ENCODE measurements around the gene CDH2. TPM values are rescaled to one million over a fixed set of nuclear protein-coding genes. Genes with fewer than 3 reads are reported as not detected.
"Not testable (repeated sequence)": the region's sequence is repeated elsewhere in the genome, so short reads cannot be mapped to it uniquely, and the experiment has no call there.

Gene CDH2
- total RNA-seq, 1 donor from 2014 or later = 0.07 TPM

- no peaks in the 10 kb centered on the region for H3K36me3 Mint-ChIP-seq (ENCODE audit: low read depth)
- H3K9me3 Mint-ChIP-seq = no peaks in the 10 kb centered on the region
- H3K27ac Mint-ChIP-seq = no peak overlapping the region
- no peaks in the 10 kb centered on the region for H3K27me3 Mint-ChIP-seq
- H3K4me3 Mint-ChIP-seq = no peak overlapping the region
- DNase-seq = no peak
- intact Hi-C loops (cut with micrococcal nuclease) = no loop called here
- H3K4me1 Mint-ChIP-seq = no peaks in the 10 kb centered on the region
Observed at GRCh38 chr18:27922780-27923179, 254.2 kb downstream of the CDH2 start.

GRCh38 chr18:27921904-27922751 is 254.8 kb downstream of the CDH2 start:
- no peak overlapping the region for H3K27ac Mint-ChIP-seq
- no peak for DNase-seq
- H3K9me3 Mint-ChIP-seq = no peaks in the 10 kb centered on the region
- intact Hi-C loops (cut with micrococcal nuclease) = no loop called here
- H3K27me3 Mint-ChIP-seq = no peaks in the 10 kb centered on the region
- no peak overlapping the region for H3K4me3 Mint-ChIP-seq
- H3K36me3 Mint-ChIP-seq (ENCODE audit: low read depth) = no peaks in the 10 kb centered on the region
- H3K4me1 Mint-ChIP-seq = no peaks in the 10 kb centered on the region

- no peaks in the 10 kb centered on the region for H3K4me1 Mint-ChIP-seq
- H3K4me3 Mint-ChIP-seq = no peak overlapping the region
- H3K9me3 Mint-ChIP-seq = no peaks in the 10 kb centered on the region
- DNase-seq = no peak
- no peak overlapping the region for H3K27ac Mint-ChIP-seq
- intact Hi-C loops (cut with micrococcal nuclease) = no loop called here
- no peaks in the 10 kb centered on the region for H3K27me3 Mint-ChIP-seq
- no peaks in the 10 kb centered on the region for H3K36me3 Mint-ChIP-seq (ENCODE audit: low read depth)
Observed at GRCh38 chr18:27921392-27921791, 255.5 kb downstream of the CDH2 start.

- intact Hi-C loops (cut with micrococcal nuclease) = no loop called here
- Mint-ChIP-seq H3K27me3 (no peaks in the 10 kb centered on the region), H3K27ac (no peak overlapping the region), H3K4me3 (no peak overlapping the region), H3K9me3 (no peaks in the 10 kb centered on the region), H3K36me3 (ENCODE audit: low read depth) (no peaks in the 10 kb centered on the region), H3K4me1 (no peaks in the 10 kb centered on the region)
- DNase-seq = no peak
Observed at GRCh38 chr18:27920836-27921235, 256.1 kb downstream of the CDH2 start.

- H3K4me3 Mint-ChIP-seq; H3K4me1 Mint-ChIP-seq; intact Hi-C loops (cut with micrococcal nuclease); DNase-seq; H3K36me3 Mint-ChIP-seq (ENCODE audit: low read depth); H3K27me3 Mint-ChIP-seq; H3K27ac Mint-ChIP-seq: not testable (repeated sequence)
- peaks cover 16% of the 10 kb centered on the region for H3K9me3 Mint-ChIP-seq
Observed at GRCh38 chr18:27906189-27906588, 270.7 kb downstream of the CDH2 start.

GRCh38 chr18:27903906-27904305 is 273.0 kb downstream of the CDH2 start:
- H3K27ac Mint-ChIP-seq = no peak overlapping the region

GRCh38 chr18:27901424-27902226 is 275.3 kb downstream of the CDH2 start:
- Mint-ChIP-seq H3K36me3 (ENCODE audit: low read depth) (no peaks in the 10 kb centered on the region), H3K27ac (no peak overlapping the region), H3K9me3 (peaks cover 9% of the 10 kb centered on the region), H3K4me1 (no peaks in the 10 kb centered on the region), H3K27me3 (no peaks in the 10 kb centered on the region), H3K4me3 (no peak overlapping the region)
- DNase-seq = no peak
- intact Hi-C loops (cut with micrococcal nuclease) = no loop called here

More at GRCh38 chr18:27903906-27904305, 273.0 kb downstream of the CDH2 start:
- H3K9me3 Mint-ChIP-seq = peaks cover 16% of the 10 kb centered on the region
- no peak for DNase-seq
- intact Hi-C loops (cut with micrococcal nuclease) = no loop called here
- no peaks in the 10 kb centered on the region for H3K36me3 Mint-ChIP-seq (ENCODE audit: low read depth)
- no peaks in the 10 kb centered on the region for H3K4me1 Mint-ChIP-seq
- H3K4me3 Mint-ChIP-seq = no peak overlapping the region
- H3K27me3 Mint-ChIP-seq = no peaks in the 10 kb centered on the region
